ENCODE data around the gene DAB2IP.

Gene DAB2IP

DNA sequence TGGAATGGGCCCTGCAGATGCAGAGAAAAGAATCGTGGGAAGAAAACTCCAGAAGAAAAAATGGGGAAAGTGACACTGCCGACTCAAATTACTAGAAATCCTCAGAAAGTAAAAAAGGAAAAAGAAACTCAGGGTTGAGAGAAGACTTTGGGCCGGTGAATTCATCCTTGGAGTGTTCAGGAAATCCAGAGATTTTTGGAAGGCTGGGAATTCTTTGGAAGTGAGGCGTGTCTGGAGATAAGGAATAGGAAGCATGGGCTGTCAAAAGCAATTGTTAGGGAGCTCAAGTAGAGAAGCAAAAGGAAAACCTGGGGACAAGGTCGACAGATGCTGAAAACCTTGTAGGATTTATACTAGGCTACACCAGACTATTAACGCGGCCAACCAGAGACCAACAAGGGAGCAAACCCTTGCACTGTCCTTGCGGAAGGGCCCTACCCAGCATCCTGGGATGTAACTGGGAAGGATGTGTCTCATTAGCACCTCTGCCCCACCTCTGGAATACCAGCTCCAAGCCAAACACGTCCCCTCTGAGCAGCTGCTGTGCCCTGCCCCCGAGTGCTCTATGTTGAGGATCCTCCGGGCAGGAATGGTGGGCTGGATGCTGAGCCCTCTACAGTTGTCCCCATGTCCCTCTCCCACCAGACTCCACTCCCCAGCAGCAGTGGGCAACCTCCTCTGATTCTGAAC lies 11.6 kb downstream of the DAB2IP start:
- DNase-seq (ENCODE audit: low read depth in 2 of 2) = no peak

DNA sequence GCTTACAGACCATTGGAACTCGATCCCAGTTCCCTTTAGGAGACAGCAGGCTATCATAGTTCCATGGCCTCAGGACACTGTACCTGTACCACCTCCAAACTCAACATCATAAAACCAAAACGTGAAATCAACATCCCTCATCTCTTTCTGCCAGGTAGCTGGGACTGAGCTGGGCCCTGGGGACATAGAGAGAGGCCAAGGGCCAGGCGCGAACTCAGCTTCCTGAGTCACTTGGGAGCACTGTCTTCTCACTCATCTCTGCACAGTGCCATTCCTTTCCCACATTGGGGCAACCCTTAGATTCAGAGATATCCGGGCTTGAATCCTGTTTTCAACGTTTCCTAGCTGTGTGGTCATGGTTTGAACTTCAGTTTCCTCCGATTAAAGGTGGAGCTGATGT lies 12.2 kb downstream of the DAB2IP start:
- no peak for DNase-seq (ENCODE audit: low read depth in 2 of 2)

GRCh38 chr9:121666294-121666693 lies 14.9 kb downstream of the DAB2IP start:
- no peak for DNase-seq (ENCODE audit: low read depth in 2 of 2)

- no peak for DNase-seq (ENCODE audit: low read depth in 2 of 2)
Measured at GRCh38 chr9:121667214-121667613, 15.8 kb downstream of the DAB2IP start.

DNA sequence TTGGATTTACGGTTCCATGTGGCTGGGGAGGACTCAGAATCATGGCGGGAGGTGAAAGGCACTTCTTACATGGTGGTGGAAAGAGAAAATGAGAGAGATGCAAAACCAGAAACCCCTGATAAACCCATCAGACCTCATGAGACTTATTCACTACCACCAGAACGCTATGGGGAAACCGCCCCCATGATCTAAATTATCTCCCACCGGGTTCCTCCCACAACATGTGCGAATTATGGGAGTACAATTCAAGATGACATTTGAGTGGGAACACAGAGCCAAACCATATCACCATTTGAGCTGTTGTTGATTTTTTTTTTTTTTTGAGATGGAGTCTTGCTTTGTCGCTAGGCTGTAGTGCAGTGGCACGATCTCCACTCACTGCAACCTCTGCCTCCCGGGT lies 16.5 kb downstream of the DAB2IP start:
- DNase-seq (ENCODE audit: low read depth in 2 of 2) = no peak

DNA sequence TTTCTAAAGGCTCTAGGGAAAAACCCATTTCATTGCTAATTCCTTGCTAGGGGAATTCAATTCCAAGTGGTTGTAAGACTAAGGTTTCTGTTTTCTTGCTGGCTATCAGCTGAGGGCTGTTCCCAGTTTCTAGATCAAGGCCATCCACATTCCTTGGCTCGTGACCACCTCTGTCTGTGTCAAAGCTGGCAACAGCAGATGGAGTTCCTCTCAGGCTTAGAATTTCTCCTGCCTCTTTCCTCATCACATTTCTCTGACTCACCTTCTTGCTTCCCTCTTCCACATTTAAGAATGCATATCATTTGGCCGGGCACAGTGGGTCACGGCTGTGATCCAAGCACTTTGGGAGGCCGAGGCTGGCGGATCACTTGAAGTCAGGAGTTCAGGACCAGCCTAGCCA lies 19.0 kb downstream of the DAB2IP start:
- DNase-seq (ENCODE audit: low read depth in 2 of 2) = no peak

GRCh38 chr9:121671612-121672155 lies 20.2 kb downstream of the DAB2IP start:
- DNase-seq (ENCODE audit: low read depth in 2 of 2) = no peak

GRCh38 chr9:121672213-121672612 lies 20.8 kb downstream of the DAB2IP start:
- DNase-seq (ENCODE audit: low read depth in 2 of 2) = no peak

GRCh38 chr9:121672986-121673385 lies 21.6 kb downstream of the DAB2IP start:
- no peak for DNase-seq (ENCODE audit: low read depth in 2 of 2)

- DNase-seq (ENCODE audit: low read depth in 2 of 2) = no peak
Measured at GRCh38 chr9:121673576-121673975, 22.1 kb downstream of the DAB2IP start.

DNA sequence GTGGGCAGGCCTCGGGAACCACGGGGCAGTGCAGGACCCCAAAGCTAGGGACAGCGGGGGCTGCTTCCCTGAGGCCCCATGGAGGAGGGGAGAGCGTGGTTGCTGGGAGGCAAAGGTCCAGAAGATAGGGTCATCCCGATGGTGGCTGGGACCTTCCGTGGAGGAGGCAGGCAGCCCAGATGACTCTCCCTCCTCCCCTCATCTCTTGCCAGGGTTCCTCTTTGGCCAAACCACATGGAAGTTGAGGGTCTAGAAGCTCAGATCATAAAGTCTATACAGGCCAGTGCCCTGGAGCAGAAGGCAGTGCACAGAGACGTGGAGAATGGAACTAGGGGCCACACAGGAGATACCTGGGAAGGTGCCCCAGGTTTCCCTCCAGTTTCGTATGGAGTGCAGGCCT lies 22.6 kb downstream of the DAB2IP start:
- no peak for DNase-seq (ENCODE audit: low read depth in 2 of 2)

- no peak for DNase-seq (ENCODE audit: low read depth in 2 of 2)
Measured at GRCh38 chr9:121674952-121675351, 23.5 kb downstream of the DAB2IP start.

DNA sequence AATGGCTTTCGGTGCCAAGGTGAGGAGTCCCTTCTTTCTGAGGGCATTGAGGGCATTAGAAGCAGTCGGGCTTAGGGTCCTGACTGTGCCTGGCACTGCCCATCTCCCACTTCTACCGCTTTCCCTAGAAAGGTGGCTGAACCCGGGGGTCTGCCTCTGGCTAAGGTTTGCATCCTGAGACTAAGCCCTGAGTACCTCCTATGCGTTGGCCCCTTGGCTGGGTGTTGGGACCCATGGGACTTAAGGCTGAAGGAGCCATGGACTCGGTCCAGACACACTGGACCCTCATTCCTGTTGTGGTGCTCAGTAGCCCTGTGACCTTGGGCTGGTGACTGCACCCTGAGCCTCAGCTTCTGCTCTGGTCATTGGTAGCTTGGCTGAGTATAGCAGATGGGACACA lies 23.9 kb downstream of the DAB2IP start:
- DNase-seq (ENCODE audit: low read depth in 2 of 2) = no peak

DNA sequence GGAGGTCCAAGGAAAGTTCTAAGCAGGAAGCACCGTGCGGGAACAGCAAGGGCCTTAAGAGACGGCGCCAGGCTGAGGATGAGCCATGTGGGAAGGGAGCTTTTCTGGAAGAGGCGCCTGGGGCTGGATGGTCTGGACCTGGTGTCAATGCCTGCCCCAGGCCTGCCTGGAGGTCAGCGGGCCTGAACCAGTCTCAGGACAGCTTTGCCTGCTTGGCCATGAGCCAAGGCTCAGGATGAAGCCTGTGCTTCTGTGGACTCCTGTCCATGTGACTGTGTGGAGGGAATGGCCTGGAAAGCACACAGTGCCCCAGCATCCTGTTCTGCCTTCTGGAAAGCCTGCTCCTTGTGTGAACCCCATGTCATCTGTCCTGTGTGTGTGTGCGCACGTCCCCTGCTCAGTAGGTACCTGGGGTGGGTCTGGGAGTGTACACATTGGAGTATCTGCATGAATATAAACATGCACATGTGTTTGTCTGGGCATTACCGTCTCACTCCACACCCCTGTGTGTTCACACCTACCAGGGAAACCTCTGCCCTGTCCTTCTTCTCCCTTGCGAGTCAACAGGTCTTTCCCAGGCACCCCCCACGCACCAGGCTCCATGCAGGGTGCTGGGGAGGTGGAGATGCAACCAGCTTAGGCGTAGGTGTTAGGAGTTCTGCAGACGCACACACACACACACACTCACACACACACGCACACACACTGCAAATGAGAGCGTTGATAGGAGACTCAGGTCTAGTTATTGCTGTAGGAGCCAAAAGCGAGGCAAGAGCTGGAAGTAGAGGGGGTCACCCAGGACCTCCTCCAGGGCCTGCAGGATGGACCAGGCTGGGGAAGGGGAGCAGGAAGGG lies 24.8 kb downstream of the DAB2IP start:
- no peak for DNase-seq (ENCODE audit: low read depth in 2 of 2)

GRCh38 chr9:121676926-121677325 lies 25.5 kb downstream of the DAB2IP start:
- DNase-seq (ENCODE audit: low read depth in 2 of 2) = no peak

GRCh38 chr9:121678501-121679022 lies 27.1 kb downstream of the DAB2IP start:
- DNase-seq (ENCODE audit: low read depth in 2 of 2) = no peak

GRCh38 chr9:121679901-121680635 lies 28.6 kb downstream of the DAB2IP start:
- no peak for DNase-seq (ENCODE audit: low read depth in 2 of 2)

DNA sequence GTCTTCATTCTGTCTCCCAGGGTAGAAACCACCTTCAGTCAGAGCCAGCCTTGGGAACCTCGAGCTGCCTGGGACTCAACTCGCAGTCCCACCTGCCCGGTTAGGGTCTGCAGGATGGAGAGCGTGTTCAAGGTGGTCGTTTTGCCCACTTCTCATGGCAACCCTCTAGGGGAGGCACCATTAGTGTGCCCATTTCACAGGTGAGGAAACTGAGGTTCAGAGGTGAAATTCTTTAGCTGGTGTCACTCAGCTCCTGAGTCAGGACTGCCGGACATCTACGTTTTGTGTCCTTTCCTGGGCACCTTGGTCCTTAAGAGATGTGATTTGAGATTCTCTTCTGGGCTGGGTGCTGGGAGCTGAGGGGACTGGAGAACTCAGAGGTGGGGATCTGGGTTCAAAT lies 30.0 kb downstream of the DAB2IP start:
- no peak for DNase-seq (ENCODE audit: low read depth in 2 of 2)

DNA sequence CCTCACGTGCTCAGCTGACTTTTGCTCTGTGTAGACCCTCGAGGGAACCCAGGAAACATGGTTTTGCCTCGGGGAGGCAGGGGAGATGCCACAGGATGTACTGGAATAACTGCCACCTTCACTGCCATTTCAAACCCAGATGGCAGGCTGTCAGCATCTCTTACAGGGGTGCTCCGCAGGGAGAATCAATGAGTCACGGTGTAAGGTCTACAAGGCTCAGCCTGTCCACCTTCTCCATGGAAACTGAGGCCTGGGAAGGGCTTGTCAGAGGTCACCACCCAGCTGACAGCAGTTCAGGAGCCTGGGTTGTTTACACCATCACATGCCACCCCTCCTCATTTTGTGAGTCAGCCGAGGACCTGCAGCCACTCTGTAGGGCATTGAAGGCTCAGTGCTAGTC lies 30.8 kb downstream of the DAB2IP start:
- DNase-seq (ENCODE audit: low read depth in 2 of 2) = no peak

GRCh38 chr9:121682926-121683515 lies 31.6 kb downstream of the DAB2IP start:
- DNase-seq (ENCODE audit: low read depth in 2 of 2) = no peak

GRCh38 chr9:121683652-121684051 lies 32.2 kb downstream of the DAB2IP start:
- DNase-seq (ENCODE audit: low read depth in 2 of 2) = no peak
